NCI-H345 (cell line): ENCODE data around the gene PRSS22.

Source experiments
- DNase-seq: peaks from one replicate; lab custom pipeline; 2025; lab: John Stamatoyannopoulos, UW

Gene PRSS22

GRCh38 chr16:2879854-2880508 is 22.0 kb upstream of the PRSS22 start:
- DNase-seq: no peak

- peak; percentile 79 for DNase-seq
Observed at GRCh38 chr16:2874912-2875362, 17.0 kb upstream of the PRSS22 start.

GRCh38 chr16:2874032-2874911 is 16.3 kb upstream of the PRSS22 start:
- no peak for DNase-seq

- no peak for DNase-seq
Observed at GRCh38 chr16:2871926-2872325, 14.0 kb upstream of the PRSS22 start.

GRCh38 chr16:2867987-2868789 is 10.2 kb upstream of the PRSS22 start:
- DNase-seq: peak; percentile 87

GRCh38 chr16:2867661-2867986 is 9.7 kb upstream of the PRSS22 start:
- no peak for DNase-seq

- DNase-seq: no peak
Observed at GRCh38 chr16:2866431-2866830, 8.5 kb upstream of the PRSS22 start.

GRCh38 chr16:2865651-2866050 is 7.7 kb upstream of the PRSS22 start:
- DNase-seq: no peak

GRCh38 chr16:2860826-2861567 is 3.0 kb upstream of the PRSS22 start:
- no peak for DNase-seq

GRCh38 chr16:2859686-2860265 is 1.8 kb upstream of the PRSS22 start:
- DNase-seq: no peak

GRCh38 chr16:2858245-2859025 is 465 bp upstream of the PRSS22 start:
- DNase-seq: peak; percentile 33

- DNase-seq: no peak
Observed at GRCh38 chr16:2856686-2857450, 1.1 kb downstream of the PRSS22 start.

- DNase-seq: peak; percentile 19
Observed at GRCh38 chr16:2856061-2856670, 1.8 kb downstream of the PRSS22 start.

- no peak for DNase-seq
Observed at GRCh38 chr16:2855536-2855935, 2.4 kb downstream of the PRSS22 start.

- no peak for DNase-seq
Observed at GRCh38 chr16:2854700-2855309, 3.2 kb downstream of the PRSS22 start.

GRCh38 chr16:2853531-2854073 is 4.4 kb downstream of the PRSS22 start:
- DNase-seq: no peak

- no peak for DNase-seq
Observed at GRCh38 chr16:2852731-2853507, 5.1 kb downstream of the PRSS22 start.
